CD4-positive, alpha-beta T cell treated with Interleukin-6 for 4 hours (primary cell): ENCODE results near the gene CNOT1.
"Not testable (repeated sequence)": the region's sequence is repeated elsewhere in the genome, so short reads cannot be mapped to it uniquely, and the experiment has no call there.

ENCODE experiments used
- DNase-seq: peaks from one replicate; pipeline ENCODE4 v3.0.0-alpha.2; 2020; ENCODE audit warnings: mixed read lengths

Gene CNOT1

DNA sequence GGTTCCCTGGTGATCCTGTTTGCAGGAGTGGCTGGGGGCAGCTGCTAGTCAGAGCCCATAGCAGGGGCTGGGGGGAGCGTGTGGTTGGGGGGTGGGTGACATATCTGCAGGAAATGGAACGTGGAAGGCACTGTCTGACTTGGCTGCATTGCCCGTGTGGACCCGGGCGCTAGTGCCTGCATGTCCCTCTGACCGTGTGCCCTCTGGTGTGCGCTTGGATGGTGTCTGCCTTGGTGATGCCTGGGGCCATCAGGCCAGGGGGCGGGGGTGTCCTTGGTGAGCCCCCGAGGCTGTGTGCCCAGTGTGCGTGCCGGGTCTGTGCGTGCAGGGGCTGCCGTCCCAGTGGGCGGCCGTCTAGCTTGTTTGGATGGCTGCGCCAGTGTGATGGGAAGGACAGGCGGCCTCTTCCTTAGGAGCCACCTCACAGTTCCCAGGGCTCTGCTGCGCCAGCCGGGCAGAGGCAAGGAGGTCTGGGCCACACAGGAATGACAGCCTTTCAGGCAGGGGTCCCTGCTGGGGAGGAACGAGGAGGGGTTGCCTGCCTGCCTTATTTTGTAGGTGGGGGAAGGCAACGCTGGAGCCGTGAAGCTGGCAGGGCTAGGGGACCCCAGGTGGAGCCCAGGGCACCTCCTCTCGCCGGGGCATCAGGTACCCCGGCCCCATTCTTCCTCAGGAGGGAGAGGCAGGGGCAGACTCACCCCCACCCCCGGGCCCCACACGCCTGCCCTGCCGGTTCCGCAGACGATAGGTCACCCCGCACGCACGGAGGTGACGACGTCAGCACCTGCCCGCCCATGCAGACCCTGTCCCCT, 129.0 kb downstream of the CNOT1 start:
- no peak for DNase-seq

DNA sequence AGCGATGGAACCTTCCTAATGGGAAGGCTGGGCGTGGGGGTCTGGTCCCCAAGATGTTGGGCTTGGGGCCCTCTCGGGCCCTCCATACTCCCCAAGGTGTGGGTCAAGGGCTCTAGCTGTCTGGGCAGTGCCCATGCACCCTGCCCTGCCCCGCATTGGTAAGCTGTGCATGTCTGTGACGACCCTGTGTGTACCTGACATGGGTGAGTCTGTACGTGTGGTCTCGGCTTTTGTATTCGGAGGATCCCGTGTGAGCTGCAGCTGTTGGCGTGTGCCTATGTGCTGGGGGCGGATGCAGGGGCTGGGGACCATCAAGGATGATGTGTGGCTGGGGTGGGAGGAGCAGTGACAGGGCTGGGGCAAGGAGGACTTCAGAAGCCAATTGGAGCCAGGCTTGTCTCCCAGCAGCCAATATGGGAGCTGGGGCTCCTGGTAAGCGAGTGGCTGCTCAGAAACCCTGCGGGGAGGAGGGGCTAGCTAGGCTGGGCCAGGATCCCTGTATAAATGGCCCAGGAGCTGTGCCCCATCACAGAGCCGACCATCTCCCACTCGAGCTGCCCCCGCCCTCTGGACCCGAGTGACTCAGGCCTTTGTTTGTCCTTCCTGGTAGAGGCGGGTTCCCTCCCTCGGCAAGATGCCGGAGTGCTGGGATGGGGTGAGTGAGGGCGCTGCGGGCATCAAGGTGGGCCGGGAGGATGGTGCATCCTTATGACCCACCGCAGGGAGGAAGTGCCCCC, 129.8 kb downstream of the CNOT1 start, which contains the start of gene NDRG4:
NDRG4 (plus strand) TSS at position 529 of the 737 bp plus-strand sequence; CDS start at position 635, 106 bp downstream.
- peak; percentile 65 for DNase-seq

DNA sequence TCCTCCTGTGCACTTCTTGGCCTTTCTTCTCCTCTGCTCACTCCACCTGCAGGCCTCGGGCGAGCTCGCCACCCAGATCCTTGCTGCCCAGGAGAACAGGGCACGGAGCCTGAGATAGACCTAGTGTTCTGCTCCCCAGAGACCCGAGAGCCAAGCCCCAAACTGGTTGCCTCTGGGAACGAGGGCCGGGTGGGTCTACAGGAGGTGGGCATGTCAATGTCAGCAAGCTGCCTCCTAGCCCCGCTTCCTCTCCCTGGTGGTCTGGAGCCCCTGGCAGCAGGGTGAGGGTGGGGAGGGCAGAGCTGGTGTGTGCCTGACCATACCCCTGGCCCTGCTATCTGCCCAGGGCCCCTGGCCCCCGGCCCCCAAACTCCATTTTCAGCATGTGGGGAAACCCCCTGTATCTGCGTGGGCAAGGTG, 130.5 kb downstream of the CNOT1 start:
- no peak for DNase-seq

DNA sequence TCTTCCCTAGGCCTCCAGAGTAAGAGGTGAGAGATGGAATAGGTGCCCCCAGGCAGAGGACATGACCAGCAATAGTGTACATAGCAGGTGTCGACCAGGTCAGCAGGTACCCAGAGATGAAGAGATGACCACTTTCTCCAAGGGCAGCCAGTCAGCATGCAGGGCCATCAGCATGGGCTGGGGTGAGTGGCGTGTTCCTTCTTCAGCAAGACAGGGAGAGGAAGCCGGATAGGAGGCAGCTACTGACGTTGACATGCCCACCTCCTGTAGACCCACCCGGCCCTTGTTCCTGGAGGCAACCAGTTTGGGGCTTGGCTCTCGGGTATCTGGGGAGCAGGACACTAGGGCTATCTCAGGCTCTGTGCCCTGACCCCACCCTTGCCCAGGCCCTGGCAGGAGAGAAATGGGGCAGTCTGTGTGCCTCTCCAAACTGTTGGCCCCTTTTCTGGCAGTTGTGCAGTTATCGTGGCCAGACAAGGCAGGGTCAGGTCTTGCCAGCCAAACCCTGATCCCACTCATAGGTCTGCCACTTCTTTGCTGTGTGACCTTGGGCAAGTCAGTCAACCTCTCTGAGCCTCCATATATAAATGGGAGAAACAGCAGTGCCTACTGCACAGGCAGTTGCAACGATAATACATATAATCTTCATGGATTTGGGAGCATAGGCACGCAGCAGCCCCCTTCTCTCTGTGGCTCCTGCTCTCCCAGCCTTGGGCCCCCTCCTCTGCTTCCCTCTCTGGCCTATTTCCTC, 131.1 kb downstream of the CNOT1 start:
- no peak for DNase-seq

DNA sequence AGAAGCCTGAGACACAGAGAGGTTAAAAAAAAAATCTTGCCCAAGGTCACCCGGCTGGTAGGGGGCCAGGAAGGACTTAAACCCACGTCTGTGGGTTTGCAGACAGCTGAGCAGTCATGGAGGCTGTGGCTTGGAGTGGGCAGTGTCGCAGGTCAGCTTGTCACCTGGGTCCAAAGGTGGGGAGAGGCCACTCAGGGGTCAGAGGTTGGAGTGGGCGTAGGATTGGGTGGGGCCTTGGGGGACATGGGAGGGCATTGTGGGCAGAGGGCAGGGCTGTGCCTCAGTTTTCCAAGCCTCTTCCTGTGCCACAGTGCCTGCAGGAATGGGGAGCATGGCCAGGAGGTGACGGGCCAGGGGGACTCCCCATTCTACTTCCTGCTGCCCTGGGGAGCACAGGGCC, 131.7 kb downstream of the CNOT1 start:
- DNase-seq = no peak

DNA sequence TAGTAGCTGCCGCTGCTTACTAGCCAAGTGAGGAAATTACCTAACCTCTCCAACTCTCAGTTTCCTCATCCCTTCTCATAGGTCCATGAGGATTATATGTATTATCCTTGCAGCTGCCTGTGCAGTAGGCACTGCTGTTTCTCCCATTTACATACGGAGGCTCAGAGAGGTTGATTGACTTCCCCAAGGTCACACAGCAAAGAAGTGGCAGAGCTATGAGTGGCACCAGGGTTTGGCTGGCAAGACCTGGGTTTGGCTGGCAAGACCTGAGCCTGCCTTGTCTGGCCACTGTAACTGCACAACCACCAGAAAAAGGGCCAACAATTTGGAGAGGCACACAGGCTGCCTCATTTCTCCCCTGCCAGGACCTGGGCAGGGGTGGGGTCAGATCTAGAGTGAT, 132.2 kb downstream of the CNOT1 start:
- DNase-seq = no peak

DNA sequence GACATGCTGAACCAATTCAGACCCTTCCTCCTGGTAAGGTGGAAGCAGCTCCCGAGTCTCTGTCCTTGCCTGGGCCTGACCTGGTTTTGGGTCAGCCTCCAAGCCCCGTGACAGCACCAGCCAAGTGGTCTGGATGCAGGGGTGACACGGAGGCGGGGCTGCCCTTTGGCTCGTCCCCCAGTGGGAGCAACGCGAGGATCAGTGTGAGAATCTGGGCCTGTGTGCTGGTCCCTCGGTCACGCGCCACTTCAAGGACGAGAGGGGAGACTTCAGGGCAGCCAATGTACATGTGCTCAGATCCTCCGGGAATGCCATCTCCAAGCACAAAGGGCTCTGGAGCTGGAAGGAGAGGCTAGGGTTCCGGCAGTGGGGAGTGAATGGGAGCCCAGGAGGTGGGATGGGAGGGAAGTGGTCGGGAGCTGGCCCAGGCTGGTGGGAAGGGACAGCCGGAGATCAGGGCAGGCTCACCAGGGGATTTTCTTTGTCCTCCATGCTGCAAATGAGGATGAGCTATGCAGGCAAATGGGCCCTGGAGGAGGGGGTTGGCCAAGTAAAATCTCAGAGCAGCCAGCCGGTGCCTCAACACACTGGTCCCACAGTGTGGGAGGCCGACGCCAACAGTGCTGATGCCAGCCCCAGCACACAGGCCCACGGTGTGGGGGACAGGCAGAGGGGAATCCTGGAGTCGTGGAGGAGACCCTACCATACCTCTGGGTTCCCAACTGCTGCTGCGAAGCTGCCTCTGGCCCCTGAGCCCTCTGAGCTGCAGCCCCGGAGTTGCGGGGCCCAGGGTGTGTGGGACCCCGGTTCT, 133.9 kb downstream of the CNOT1 start:
- DNase-seq = no peak

DNA sequence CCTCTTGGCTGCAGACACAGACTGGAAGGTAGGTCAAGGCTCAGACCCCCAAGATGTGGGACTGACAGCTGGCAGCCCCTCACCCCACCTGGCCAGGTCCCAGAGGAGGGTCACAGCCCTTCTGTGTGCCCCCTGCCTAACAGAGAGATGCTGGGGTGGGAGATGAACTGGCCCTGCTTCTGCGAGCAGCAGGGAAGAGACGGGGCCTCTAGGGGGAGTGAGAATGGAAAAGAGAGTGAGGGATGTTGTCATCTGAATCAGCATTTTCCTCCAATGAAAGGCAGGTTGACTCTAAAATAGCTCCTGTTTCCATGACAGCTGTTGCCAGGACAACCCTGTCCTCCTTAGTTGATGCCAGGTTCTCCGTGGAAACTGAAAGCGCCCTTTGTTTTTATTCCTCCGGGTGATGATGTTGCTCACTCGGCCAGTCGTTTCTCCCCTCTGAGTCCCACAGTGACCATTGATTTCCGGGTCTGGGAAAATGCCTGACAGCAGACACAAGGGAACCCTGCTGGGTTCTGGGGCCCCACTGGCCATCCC, 134.6 kb downstream of the CNOT1 start:
- peak; percentile 42 for DNase-seq

DNA sequence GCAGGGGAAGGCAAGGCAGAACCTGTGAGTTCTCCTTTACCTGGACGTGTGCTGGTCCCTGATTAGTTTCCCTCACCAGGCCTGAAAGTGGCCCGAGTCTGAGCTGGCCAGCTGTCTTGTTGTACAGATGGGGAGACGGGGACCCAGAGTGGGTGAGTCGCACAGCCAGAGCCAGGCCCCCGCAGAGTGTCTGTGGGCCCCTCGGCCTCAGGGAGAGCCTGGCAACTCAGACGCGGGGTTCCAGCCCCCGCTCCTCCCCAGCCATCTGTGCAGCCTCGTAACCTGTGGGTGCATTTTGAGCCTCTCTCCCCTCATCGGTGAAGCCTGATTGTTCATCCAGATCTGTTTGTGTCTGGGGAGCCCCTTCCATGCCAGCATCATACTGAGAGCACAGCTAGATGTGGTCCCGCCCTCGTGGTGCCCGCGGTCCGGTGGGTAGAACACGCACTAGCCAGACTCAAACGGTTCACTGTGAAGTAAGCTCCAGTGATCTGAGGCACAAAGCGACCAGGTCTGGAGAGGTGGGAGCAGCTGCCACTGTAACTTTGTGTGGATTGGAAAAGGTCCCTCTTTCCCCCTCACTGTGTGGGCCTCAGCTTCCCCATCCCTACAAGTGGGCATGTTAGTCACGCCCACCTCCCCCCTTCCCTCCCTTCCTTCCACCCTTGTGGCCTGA, 135.7 kb downstream of the CNOT1 start:
- DNase-seq = no peak

DNA sequence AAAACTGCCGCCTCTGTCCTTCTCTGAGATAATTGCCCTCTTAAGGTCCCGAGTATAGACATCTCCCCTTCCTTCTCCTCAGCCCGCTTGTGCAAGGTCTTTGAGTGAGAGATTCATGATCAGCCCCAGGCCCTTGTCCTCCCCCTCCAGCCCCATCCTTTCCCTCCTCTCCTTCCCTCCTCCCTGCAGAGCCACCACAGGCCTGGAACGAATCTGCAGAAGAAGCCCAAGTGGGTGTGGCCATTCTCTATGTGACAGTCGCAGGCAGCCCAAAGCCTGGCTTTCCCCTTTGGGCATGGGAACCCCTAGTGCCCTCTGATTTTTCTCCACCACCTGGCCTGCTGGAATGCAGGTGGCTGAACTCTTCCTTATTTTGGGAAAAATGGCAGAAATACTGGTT, 136.9 kb downstream of the CNOT1 start:
- DNase-seq = no peak

DNA sequence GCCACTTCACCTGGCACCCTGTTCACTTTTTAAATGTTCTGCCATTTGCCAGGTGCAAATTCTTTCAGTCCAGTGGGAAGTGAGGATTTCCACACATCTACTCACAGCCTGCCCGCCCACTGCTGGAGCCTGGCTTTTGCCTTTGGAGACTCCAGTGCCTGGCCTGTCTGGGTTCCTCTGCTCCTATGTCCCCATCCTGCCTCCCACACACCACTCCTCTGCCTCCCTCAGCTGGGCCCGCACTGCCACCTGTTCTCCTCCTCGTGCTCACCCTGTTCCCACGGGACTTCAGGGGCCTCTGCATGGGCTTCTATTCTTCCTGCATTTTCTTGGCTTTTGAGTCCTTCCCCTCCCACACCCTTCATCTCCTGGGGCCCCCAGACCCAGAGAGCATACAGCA, 137.6 kb downstream of the CNOT1 start:
- no peak for DNase-seq

DNA sequence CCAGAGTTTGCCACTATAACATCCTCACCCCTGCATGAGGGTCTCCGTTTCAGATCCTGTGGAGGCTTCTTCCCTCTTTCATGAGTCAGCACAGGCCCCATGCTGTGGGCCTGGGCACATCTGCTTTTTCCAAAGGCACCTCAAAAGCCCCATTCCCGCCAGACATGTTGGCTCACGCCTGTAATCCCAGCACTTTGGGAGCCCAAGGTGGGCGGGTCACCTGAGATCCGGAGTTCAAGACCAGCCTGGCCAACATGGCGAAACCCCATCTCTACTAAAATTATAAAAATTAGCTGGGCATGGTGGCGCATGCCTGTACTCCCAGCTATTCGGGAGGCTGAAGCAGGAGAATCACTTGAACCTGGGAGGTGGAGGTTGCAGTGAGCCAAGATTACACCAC, 139.1 kb downstream of the CNOT1 start:
- DNase-seq = not testable (repeated sequence)

DNA sequence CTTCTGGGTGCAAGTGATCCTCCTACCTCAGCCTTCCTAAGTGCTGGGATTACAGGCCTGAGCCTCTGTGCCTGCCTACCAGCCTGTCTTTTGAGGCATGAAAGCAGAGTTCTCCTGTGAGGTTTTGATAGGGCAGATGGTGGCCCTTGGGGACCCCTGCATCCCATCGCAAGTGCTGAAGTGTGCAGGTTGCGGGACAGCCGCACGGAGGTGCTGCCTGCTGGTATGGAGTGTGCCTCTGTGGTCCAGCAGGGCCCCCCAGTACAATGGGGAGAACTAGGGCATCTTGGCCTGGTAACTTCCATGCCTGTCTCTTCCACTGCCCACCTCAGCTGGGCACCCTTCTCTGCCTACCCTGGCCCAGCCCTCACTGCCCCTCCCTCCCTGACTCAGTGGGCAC, 139.6 kb downstream of the CNOT1 start:
- no peak for DNase-seq

DNA sequence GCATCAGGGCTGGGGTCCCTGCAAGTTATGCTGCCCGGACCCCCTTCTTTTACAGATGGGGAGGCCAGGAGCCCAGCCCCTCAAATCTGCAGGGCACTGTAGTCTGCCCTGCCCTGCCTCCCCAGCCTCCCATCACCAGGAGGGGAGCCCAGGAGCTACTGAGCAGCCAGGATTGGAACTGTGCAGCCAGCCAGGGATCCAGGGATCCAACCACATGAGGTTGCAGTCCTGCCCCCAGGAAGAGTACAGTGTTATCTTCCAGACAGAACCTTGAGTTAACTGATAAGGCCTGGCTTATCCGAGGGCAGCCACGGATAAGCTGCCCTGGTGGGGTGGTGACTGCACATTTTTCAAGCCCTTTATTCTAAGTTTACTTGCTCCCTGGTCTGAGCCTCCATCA, 141.1 kb downstream of the CNOT1 start:
- DNase-seq = no peak

DNA sequence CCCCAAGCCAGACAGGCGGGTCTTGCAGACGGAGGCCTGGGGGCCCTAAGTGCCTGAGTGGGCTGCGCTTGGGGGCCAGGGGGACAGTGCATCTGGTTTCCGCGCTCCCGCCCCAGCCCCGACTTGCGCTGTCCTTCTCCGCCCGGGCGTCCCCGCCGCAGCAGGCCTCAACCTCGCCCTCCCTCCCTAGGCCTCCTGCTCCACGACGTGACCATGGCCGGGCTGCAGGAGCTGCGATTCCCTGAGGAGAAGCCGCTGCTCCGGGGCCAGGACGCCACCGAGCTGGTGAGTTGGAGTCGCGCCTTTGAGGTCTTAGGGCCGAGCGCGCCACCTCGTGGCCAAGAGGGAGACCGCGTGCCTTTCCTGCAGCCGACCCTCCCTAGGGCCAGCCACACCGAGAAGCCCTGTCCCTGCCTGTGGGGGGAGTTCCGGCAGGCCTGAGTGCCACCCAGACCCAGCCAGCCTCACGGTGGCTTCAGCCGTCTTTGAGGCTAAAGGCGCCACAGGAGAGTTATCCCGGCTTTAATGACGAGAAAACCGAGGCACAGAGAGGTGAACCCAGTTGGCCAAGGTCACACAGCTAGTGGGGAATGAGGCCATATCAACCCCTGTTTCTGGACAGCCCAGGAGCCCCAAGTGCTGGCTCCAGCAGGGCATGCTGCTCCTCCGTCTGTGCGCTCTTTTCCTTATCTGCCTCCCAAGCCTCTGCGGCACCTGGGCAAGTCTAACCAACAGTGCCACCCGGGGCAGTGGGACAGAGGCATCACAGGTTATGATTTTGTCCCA, 141.9 kb downstream of the CNOT1 start:
- peak; percentile 78 for DNase-seq

DNA sequence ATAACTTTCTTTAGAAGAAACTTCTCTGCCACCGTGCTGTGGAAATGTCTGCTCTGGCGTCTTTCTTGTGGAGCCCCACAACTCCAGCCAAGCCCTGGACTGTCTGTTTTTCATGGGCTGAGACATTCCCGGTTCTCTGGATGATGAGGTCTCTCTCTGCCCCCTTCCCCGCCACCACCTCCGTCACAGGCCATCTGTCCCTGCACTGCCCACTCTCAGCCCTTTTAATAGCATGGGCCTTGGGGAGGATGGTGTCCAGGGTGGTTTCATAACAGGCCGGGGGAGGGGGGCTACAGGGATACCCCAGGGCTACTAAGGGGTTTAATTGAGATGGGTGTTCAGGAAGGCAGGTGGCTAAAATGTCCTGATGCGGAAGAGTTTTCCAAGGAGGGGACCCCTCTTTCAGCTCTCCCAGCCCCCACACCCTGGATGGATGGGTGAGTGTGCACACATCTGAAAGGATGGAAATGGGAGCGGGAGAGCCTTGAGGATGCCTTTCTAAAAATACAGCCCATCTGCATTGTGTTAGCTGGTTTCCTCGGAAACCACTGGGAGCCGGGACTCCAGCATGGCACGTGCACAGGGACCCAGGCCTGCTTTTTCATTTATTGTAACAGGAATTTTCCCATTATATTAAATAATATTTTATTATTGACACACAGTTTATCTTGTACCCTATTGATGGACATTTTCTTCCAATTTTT, 144.3 kb downstream of the CNOT1 start:
- no peak for DNase-seq

DNA sequence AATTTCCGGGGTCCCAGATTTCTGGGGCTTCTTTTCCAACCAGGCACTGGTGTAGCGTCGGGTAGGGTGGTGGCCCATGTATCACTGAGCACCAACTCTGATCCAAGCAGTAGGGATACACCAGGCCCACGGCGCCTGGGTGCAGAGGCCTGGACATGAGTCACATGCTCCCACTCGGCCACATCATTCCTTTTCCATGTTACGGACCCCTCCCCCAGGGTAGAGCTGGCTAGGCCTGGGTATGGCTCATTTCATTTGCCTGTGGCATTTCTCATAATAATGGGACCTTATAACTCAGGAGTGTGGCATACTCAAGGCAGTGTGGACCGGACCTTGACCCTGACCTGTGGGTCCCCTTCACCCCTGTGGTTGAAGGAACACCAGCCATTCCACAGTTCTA, 147.7 kb downstream of the CNOT1 start:
- no peak for DNase-seq

DNA sequence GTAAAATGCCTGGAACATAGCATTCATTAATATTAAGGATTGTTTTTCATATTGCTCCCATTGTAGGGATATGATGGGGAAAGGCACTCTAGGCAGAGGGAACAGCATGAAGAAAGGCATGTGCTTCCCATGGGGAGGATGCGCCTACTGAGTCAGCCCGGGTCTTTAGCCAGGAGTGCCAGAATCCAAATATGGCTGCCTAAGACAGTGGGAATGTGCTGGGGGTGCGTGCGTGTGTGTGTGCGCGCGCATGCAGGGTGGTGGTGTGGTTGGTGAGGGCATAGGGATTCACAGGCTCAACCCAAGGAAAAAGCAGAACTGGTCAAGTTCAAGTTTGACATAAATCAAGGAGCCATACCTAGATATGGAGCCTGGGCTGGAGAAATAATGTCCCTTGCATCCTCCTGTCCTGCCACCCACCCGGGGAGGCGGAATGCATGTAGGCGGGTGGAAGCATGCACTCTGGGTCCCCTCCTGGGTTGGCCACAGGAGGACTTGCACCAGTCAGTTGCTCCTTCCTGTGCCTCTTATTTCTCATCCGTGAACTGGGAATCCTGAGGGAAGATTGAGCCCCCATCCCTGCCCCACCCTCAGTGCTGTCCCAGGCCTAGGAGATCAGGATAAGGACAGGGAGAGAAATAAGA, 148.3 kb downstream of the CNOT1 start:
- DNase-seq = no peak

DNA sequence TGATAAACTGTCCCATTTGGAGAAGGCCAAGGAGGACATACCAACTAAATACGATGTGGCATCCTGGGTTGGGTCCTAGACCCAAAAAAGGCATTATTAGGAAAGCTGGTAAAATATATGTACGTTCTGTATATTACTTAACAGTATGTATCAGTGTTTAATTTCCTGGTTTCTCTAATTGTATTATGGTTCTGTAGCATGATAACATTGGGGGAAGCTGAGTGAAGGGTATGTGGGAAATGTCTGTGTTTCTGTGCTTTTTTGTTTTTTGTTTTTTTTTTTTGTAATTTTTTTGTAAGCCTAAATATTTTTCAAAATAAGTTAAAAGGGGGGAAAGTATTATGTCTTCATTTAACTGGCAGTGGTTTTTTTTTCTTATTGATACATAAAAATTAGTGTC, 151.2 kb downstream of the CNOT1 start:
- no peak for DNase-seq

DNA sequence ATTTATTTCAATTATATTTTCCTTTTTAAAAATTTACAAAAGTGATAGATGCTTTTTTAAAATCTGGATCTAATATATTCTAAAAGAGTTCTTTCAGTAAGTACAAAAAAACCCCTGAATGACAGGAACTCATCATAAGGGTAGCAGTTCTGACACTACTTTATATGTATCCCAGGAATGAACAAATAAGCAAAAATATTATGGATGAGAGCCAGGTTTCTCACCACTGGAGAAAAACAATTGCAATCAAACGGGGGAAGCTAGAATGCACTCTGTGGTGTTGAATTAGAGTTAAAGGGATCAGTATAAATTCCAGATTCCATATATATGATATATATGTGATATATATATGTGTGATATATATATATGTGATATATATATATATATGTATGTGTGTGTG, 152.8 kb downstream of the CNOT1 start:
- no peak for DNase-seq
